Measurements from ENCODE around the gene DIP2C. TPM values are rescaled to one million over a fixed set of nuclear protein-coding genes. Genes with fewer than 3 reads are reported as not detected.

Gene DIP2C
- polyA plus RNA-seq, 3 donors: 0.11 TPM; not detected in 2

- Histone ChIP-seq H4K20me1 (ENCODE audit: insufficient read depth, low read length) (no peaks in the 10 kb centered on the region), H3K36me3 (replicated peaks in 1 of 2; ENCODE audit: control insufficient read depth in 1 of 2, insufficient read depth in 2 of 2, low read length in 2 of 2) (no peaks in the 10 kb centered on the region), H3K4me3 (replicated peaks in 1 of 3; ENCODE audit: low read depth in 2 of 3, low read length in 3 of 3) (no peak overlapping the region), H3K27me3 (ENCODE audit: control insufficient read depth in 2 of 2, insufficient read depth in 2 of 2, low read length in 2 of 2) (no peaks in the 10 kb centered on the region), H3K9me3 (replicated peaks in 1 of 2; ENCODE audit: control insufficient read depth in 1 of 2, insufficient read depth in 1 of 2, low read length in 2 of 2) (no peaks in the 10 kb centered on the region), H3K79me2 (ENCODE audit: insufficient read depth, low read length) (no peaks in the 10 kb centered on the region), H3K4me2 (replicated peaks; ENCODE audit: extremely low read depth, low read length, poor library complexity, severe bottlenecking) (no peak overlapping the region), H3K27ac (ENCODE audit: low read depth in 1 of 2, low read length in 2 of 2) (no peak overlapping the region), H2AFZ (ENCODE audit: insufficient read depth, low read depth, low read length, poor library complexity, severe bottlenecking) (no peak overlapping the region), H3K9ac (ENCODE audit: insufficient read depth, low read length, poor library complexity, severe bottlenecking) (no peak overlapping the region), H3K4me1 (ENCODE audit: control insufficient read depth in 1 of 2, insufficient read depth in 2 of 2, low read length in 2 of 2) (no peaks in the 10 kb centered on the region)
- intact Hi-C loops (cut with micrococcal nuclease): no loop called here
- peaks cover 0 to 4% (median 0%) of the 10 kb centered on the region in 7 donors for H3K9me3 Mint-ChIP-seq
- DNase-seq: no peak
- 90% methylated on average over 3 of the region's 4 CpGs for WGBS (ENCODE audit: insufficient coverage)
- no peaks in the 10 kb centered on the region for H3K4me1 Mint-ChIP-seq
- no peak overlapping the region for H3K27ac Mint-ChIP-seq
- TF ChIP-seq CTCF (IDR thresholded peaks at IDR 0.05): no peak
- H3K27me3 Mint-ChIP-seq (ENCODE audit: low read depth in 3 of 3): peaks cover 2 to 9% (median 6%) of the 10 kb centered on the region in 3 donors
- H3K4me3 Mint-ChIP-seq: no peak overlapping the region
- no peaks in the 10 kb centered on the region for H3K36me3 Mint-ChIP-seq
Measured at GRCh38 chr10:293636-294035, 395.8 kb downstream of the DIP2C start.

GRCh38 chr10:290026-290725 is 399.3 kb downstream of the DIP2C start:
- no peak overlapping the region for H2AFZ ChIP-seq (ENCODE audit: insufficient read depth, low read depth, low read length, poor library complexity, severe bottlenecking)
- H3K4me1 Mint-ChIP-seq: peaks cover 4% of the 10 kb centered on the region
- no peaks in the 10 kb centered on the region for H3K79me2 ChIP-seq (ENCODE audit: insufficient read depth, low read length)
- H3K27me3 Mint-ChIP-seq (ENCODE audit: low read depth in 3 of 3): peaks cover 2 to 7% (median 4%) of the 10 kb centered on the region in 3 donors
- H3K4me3 ChIP-seq (replicated peaks in 1 of 3; ENCODE audit: low read depth in 2 of 3, low read length in 3 of 3): no peak overlapping the region
- H3K27ac ChIP-seq (ENCODE audit: low read depth in 1 of 2, low read length in 2 of 2): no peak overlapping the region
- H3K36me3 Mint-ChIP-seq: no peaks in the 10 kb centered on the region
- H3K4me1 ChIP-seq (ENCODE audit: control insufficient read depth in 1 of 2, insufficient read depth in 2 of 2, low read length in 2 of 2): no peaks in the 10 kb centered on the region
- TF ChIP-seq CTCF (IDR thresholded peaks at IDR 0.05): no peak
- DNase-seq: no peak
- no peaks in the 10 kb centered on the region for H3K9me3 ChIP-seq (replicated peaks in 1 of 2; ENCODE audit: control insufficient read depth in 1 of 2, insufficient read depth in 1 of 2, low read length in 2 of 2)
- no peak overlapping the region for H3K9ac ChIP-seq (ENCODE audit: insufficient read depth, low read length, poor library complexity, severe bottlenecking)
- H3K27me3 ChIP-seq (ENCODE audit: control insufficient read depth in 2 of 2, insufficient read depth in 2 of 2, low read length in 2 of 2): no peaks in the 10 kb centered on the region
- no peak overlapping the region for H3K27ac Mint-ChIP-seq
- H4K20me1 ChIP-seq (ENCODE audit: insufficient read depth, low read length): no peaks in the 10 kb centered on the region
- no peak overlapping the region for H3K4me3 Mint-ChIP-seq
- 93% methylated on average over 14 of the region's 17 CpGs for WGBS (ENCODE audit: insufficient coverage)
- peaks cover 0 to under 1% (median 0%) of the 10 kb centered on the region in 7 donors for H3K9me3 Mint-ChIP-seq
- no peak overlapping the region for H3K4me2 ChIP-seq (replicated peaks; ENCODE audit: extremely low read depth, low read length, poor library complexity, severe bottlenecking)
- H3K36me3 ChIP-seq (replicated peaks in 1 of 2; ENCODE audit: control insufficient read depth in 1 of 2, insufficient read depth in 2 of 2, low read length in 2 of 2): no peaks in the 10 kb centered on the region
- intact Hi-C loops (cut with micrococcal nuclease): no loop called here

All from CD14-positive monocyte (primary cell).